Activated T-helper 9 cell treated with anti-CD3 and anti-CD28 coated beads, Interleukin-2, amount 50 U/mL, for 16 hours (primary cell): ENCODE results near the gene SERGEF.

Source experiments
- DNase-seq: peaks from one replicate; pipeline ENCODE4 v3.0.0-alpha.2; 2020; ENCODE audit warnings: low read depth

SERGEF gene

DNA sequence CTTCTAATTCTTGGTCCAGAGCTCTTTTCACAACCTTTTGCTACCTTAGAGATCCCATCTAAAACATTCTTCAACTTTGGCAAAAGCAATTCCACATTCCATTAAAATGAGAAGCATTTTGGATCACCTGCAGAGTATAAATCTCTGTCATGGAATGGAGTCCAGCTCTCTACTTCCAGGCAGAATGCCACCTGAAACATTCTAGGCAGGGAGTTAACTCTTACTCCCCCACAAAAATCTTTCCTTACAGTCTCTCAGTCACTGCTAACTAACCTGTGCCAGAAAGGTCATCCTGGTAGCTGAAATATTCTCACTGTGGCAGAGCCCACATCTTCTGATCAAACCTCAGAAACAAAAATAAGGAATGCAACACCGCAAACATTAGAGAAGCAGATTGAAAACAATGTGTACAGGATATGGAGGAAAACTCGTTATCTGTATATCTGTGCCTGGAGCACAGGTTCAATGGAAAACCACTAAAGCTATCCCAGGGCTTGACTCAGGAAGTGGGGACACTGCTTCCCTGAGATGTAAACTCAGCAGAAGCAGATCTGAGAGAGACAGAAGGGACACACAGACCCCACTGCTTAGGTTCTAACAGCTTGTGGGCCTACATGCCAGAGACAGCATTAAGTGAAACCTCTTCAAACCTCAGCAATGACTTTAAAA is 199.3 kb downstream of the SERGEF start:
- no peak for DNase-seq

DNA sequence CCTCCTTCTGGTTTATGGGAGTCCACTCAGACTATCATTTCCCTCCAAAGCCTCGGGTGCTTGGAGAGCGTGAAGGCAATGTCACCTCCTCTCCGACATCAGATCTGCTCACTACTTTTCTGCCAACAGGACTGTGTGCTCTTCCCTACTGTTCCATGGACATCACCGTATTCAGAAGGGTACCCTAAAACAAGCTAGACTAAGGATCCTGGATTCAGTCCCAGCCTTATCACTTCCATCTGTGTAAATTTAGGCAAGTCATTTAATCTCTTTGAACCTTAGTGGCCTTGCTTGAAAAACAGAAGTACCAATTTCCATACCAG is 200.0 kb downstream of the SERGEF start:
- no peak for DNase-seq

DNA sequence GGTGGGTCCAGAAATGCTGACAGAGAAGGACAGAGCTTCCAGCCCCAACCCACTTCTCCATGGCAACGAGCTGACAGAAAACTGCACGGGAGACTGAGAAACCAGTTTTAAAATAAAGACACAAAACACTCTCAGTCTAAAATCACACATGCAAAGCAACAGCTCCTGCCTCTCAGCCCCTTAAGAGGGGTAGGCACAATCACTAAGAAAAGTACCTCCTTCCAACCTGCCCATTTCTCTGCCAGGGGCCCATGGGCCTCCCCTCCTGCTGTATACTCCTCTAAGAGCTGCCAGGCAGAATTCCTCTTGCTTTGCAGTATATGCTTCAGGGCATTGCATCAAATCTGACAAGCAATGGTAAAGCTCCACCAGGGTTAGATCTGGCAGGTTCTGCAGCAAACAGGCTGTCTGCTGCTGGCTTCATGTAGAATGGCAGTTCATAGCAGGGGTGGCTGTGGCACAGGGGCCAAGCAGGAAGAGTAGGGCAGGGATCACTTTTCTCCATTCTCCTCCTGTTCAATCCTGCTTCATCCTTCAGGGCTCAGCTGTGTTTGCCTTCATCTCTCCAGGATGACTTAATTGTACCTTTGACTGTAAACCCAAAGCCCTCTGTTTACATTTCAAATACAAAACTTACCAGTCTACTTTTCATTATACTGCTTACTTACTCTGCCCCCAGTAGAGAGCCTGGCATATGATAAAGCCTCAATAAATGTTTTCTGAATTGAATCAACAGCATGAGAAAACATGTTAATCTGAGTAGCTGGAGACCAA is 200.6 kb downstream of the SERGEF start:
- DNase-seq = no peak

DNA sequence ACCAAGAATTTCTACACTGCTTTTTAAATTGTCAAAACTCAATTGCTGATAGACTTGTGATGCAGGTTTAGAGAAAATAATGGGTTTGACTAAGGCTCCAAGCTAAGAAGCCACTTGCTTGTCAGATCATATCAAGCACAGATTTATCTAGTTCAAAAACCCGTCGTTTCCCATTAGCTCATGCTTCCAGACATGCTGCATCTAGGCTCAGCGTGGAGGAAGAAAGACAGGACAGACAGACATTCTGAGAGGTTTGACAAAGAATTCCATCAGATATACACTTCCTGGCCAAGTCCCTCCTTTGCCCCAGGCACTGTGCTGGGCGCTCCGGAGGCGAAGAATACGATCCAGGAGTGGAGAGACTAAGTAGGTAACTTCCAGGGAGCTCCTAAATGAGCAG is 201.5 kb downstream of the SERGEF start:
- DNase-seq = no peak

DNA sequence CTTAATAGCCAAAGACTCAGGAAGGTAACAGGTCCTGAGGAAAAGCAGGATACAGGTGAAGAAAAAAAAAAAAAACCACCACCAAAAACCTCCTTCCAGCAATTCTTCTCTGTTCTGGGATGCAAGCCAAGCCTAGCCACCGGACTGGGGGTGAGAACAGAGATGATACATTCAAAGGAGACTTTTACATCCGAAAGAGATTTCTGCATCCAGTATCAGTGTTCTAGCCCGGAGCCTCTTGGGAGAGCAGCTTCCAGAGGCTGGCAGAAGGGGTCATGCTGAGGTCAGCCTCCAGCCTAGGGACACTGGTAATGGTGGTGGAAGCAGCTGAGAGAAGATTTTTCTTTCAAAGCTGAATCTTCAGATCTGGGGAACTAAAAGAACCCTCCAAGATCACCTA is 202.1 kb downstream of the SERGEF start:
- DNase-seq = no peak

DNA sequence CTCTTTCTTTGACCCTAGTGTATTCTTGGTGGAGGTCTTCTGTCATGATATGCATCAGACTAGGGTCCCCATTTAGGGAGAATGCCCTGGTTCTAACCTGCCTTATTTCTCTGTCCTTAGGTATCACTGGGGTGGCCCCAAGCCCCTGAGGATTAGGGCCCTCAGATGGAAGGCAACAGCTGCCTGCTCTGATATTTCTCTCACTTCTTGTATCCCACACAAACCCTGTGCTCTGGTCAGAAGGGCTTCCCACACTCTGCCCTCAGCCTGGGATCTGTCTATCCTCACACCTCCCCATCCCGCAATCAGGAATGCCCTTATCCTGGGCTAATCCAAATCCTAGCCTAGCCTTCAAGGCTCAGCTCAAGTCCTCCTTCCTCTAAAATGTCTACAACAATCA is 202.8 kb downstream of the SERGEF start:
- DNase-seq = no peak

DNA sequence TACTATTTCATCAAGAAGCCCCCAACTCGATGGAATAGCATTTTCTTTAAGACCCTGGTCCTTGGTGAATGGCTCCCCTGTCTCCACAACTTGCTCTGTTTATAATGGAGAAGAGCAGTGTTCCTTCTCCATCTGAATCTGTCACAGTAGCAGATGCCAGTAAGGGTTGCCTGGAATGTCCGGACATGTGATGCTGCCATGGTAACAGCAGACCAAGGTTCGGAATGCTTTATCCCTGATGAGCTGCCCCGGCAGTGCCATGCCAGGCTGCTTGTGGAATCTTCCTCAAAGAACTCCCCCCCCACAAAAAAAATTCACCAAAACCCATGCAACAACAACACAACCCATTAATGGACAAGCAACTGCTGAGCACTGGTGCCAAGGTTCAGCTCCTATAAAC is 205.8 kb downstream of the SERGEF start:
- DNase-seq = no peak

DNA sequence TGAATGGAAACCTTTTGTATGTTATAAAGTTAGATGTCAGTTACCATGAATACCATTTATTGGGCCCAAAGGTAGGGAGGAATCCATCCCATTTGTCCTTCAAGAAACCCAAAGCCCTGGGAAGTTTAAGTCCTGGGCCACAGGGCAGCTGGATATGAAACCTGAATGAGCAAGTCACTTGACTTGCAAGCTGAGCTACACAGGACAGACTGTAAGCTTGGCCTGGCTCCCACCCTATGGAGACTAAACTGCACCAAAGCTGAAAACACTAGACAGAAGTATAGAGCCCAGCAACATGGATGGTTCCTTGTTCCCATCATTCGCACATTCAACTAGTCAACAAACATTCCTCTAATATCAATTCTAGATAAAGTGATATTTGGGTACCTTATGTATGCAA is 207.0 kb downstream of the SERGEF start:
- no peak for DNase-seq

DNA sequence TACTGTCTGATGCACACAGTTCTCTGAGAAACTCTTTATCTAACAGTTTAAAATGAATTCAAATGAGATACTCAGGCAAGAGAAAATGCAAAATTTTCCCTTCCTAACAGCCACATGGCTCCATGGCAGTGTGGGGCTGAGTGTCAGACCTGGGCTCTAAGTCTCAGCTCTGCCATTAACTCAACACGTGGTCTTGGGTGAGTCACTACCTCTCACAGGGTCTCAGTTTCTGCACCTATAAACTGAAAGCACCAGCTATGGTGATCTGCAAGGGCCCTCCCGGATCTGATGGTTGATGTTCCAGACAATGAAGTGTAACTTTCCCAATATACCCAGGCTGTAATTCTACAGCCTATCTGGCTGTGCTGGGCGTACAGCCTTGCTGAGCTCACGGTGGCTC is 207.8 kb downstream of the SERGEF start:
- DNase-seq = no peak

DNA sequence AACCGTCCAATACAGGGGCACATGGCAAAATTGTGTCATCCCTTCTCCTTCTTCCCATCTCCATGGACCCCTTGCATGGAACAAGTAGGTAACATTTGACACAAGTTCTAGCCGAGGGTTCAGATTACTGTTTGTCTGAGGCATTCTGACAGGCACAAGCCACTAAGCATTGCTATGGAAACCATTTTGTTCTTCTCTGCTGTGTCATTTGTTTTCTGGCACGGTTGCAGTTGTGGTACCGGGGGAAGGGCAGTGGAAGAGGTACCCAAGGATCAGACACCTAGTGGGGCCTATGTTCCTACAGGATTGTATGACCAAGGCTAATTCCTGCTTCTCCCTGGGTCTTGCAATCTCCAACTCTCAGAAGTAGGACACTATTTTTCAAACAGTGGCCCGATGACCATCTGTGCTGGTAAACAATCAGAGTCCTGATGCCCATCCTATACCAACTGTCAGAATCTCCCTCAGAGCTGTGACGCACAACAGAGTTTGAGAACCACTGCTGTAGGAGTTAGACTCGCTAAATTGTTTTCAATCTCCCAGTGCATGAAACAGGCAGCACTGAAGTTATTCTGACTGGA is 209.0 kb downstream of the SERGEF start:
- no peak for DNase-seq

DNA sequence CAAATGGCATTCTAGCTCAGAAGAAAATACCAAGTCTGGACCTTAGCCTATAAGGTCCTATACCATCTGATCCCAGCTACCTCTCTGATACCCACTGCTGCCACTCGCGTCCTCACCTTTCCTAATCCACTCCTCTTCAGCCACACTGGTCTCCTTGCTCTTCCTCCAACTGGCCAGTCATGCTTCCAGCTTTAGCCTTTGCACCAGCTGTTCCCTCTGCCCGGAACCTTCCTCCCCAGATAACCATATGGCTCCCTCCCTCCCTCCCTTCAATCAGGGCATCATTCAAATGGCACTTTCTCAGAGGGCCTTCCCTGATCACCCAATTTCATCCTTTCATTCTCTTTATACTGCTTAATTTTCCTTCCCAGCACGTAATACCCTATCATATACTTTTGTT is 210.4 kb downstream of the SERGEF start:
- DNase-seq = no peak

DNA sequence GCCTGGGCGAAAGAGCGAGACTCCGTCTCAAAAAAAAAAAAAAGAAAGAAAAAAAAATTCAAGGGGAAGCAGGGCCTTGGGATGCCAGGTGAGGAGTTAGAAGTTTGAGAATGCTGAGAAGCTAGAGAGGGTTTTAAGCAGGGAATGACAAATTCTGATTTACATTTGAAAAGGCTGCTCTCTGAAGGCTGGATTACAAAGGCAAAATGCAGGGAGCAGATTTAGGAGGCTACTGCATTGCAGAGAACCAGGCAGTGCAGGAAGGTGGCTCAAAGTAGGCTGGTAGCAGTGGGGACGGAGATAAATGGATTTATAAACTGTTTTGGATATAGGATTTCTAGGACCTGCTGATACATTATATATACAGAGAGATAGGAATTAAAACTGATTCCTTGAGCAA is 211.7 kb downstream of the SERGEF start:
- no peak for DNase-seq

DNA sequence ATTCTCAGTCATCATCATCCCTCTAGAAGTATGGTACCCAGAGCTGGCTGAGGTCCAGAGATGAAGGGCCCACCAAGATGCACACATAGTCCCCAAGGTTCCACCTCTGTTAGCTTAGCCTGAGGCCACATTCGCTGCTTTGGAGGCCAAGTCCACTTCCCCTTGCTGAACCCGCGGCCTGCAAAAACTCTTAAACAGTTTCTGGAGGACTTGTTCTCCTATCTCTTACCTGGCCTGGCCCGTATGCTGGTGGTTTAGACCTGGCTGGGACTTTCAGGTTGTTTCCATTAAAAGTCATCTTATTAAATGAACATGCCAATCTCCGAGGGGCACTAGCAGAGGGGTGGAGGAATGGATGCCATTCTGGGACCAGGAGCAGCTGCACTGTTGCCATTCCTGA is 213.7 kb downstream of the SERGEF start:
- DNase-seq = no peak

DNA sequence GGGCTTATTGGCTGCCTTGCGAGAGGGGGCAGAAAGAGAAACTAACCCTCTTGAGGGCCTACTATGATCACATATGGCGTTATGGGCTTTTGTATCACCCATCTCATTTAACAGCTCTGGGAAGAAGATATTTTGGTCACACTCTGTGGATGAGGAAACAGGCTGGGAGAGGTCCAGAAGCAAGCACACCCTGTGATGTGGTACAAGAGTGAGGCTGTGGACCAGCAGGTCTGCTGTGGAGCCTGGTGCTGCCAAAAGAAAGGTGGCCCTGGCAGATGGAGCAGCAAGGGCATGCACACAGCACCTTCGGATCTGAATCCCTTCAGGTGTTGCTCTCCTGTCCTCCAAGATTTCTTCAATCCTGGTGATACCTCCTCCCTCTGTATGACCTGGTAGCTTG is 214.1 kb downstream of the SERGEF start:
- DNase-seq = no peak

DNA sequence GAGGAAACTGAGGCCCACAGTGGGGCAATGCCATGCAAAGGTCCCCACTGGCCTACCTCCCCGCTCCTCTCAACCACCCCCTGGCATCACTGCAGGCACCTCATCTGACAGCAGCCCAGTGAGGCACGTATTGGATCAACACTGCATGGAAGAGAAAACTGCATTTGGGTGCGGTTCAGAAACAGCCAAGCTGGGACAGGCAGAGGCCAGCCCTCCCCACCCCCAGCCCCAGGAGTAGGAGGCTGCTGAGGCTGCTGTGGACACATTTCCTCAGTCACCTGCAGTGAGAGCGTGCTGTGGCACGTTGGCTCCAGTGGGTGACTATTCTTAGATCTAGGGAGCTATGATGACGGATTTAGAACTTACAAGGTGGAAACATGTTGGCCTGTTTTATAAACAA is 214.6 kb downstream of the SERGEF start:
- DNase-seq = no peak

DNA sequence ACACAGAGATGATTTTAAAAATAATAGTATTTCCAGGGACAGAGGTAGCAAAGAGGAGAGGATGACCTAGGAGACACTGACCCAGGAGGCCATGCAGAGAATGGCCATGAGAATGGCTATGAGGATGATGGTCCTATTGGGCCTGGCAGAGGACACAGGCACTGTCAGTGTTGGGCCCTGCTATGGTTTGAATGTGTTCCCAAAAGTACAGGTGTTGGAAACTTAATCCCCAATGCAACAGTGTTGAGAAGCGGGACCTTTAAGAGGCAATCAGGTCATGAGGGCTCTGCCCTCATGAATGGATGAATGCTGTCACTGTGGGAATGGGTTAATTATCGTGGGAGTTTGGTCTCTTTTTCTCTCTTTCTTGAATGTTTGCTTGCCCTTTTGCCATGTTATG is 216.7 kb downstream of the SERGEF start:
- DNase-seq = no peak

DNA sequence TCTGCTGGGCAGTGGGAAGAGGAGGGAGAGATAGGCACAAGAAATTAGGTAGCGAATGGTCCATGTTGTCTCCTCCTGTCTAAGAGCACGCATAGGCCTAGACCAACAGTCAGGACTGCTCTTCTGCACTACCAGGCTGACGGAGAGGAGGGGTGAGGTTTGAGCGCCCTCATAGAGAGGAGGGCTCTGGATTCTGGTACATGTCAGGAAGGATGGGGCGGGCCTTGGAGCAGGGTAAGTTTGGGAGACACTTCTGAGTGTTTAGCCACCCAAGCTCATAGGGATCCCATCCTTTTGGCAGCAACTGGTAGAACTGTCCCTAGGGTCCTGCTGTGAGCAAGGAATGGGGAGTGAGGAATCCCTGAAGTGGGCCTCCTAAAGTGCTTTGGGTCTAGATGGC is 217.9 kb downstream of the SERGEF start:
- no peak for DNase-seq

DNA sequence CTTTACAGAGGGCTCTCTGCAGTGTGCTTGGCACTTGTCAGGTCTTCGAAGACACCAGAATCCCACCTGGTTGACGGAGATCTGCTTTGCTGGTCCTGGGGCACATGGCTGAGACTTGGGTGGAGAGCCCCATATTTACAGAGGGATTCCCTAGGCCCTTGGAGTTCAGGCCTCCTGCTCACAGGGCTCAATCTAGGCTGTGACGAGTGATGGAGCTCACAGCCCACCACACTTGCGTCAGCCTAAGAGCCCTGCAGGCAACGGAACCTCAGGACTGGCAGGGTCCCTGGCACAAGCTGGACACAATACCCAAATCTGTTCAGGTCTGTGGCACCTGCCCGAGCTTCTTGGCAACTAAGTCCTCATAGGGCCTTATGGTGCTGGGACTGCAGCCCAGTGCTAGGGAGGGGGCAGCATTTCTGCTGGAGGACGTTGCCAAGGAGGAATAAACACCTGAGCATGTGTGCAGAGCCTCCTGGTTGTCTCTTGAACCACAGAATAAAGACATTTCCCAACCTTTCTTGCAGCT is 219.1 kb downstream of the SERGEF start:
- DNase-seq = no peak

DNA sequence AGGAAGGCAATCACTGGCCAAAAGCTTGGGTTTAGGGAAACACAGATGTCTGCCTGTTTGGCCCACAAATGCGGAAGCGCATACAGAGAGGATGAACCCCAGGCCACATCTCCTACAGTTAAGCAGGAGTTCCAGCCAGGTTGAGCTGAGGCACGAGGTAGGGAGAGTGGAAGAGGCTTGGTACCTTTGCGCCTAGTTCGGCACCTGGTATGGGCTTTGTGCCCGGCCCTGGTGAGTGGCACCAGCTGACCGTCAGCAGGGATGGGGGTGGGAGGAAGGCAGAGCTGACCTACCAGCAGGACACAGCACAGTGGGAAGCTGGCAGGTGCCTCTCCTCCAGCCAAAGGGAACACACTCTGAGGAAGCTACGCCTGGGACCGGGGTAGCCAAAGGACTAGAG is 220.7 kb downstream of the SERGEF start:
- DNase-seq = no peak

DNA sequence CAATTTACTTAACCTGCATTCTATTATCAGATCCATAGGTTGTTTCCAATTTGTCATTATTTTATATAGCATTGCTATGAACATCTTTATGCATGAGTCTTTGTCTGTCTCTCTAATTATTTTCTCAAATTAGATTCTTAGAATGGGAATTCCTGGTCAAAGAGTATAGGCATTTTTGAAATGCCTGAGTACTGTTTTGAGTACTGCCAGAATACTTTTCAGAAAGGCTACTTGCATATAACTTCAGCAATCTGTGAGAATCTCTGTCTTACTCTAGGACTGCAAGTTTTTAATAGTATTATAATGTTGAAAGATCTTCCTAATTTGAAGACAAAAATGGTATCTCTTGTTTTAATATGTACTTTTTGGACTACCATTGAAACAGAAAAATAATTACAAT is 221.7 kb downstream of the SERGEF start:
- DNase-seq = no peak

DNA sequence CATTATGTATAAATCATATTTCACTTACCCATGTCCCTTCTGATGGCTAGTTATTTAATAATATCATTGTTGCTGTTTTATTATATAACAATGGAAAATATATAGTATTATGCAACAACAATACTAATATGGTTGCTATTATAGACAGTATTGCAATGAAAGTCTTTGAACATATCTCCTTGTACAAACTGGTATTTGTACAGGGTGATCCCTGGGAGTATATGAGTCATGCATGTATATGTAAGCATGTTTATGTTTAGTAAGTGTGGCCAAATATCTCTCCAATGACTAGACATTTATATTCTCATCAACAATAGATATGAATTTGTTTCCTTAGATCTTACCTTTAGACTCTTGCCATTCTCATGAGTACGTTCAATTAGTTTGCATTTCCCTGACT is 222.4 kb downstream of the SERGEF start:
- no peak for DNase-seq

DNA sequence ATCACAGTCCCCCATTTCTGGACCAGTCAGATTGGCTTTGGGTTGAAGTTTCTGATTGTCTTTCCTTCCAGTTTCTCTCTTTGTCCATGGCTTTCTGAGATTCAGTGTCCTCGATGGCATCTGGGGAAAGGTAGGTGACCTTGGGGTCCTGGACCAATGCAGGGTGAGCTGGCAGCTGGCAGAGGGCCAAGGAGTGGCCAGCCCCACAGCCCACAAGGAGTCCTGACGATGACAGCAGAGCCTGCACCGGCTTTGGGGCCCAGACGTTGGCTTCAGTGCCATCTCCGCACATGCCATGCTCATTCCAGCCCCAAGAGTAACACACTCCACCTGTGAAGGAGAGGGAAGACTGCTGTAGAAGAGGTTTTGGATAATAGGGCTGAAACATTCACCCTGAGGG is 224.8 kb downstream of the SERGEF start:
- DNase-seq = no peak

DNA sequence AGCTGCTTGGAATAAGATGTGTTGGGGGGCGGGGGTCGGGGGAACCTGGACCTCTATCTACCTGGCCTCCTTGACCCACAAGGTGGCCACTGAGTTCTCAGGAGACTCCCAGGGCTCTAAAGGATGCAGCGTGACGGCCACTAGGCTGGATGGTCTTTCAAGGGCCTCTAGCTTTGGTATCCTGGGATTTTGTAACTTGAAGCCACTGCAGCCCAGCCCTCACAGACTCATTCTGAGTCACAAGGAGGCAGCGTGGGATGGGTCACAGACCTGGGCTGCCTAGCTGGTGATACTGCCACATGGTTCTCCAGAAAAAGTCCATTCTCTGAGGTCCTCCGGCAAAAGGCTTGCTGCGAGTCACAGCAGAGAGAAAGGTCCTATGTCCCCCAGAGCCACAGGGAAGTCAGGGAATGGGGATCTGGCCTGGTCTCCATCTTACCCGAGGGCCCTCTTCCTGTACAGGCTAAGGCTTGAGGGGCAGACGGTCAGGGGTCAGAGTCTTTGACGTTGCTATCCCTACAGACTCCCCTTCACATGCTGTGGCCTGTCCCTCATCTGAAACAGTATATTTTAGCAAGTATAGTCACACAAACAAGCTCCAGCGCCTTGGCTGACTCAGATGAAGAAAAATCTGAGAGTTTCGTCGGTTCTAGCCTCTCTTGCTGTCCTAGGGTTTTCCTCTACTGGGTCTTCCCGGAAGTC is 225.9 kb downstream of the SERGEF start:
- no peak for DNase-seq
